Gastroesophageal sphincter (tissue), 3 donors: ENCODE data around the gene PLCG1.

Source experiments
- CTCF ChIP-seq, 4 experiments: fragments of 200-600 bp in 2 of 4; fragments of 450-650 bp in 2 of 4; sonication (generic) in 1 of 4; IDR thresholded peaks; one replicate each; pipeline ENCODE4 v1.5.1; 2017 to 2019; ENCODE audit warnings: antibody characterized with exemption in 4 of 4, mild to moderate bottlenecking in 2 of 4, moderate library complexity in 2 of 4
- EP300 ChIP-seq: sonication (generic); formaldehyde crosslinking; IDR thresholded peaks from one replicate; pipeline ENCODE4 v1.6.1; 2017; ENCODE audit warnings: antibody characterized with exemption, mild to moderate bottlenecking
- POLR2AphosphoS5 ChIP-seq: sonication (generic); formaldehyde crosslinking; IDR thresholded peaks from one replicate; pipeline ENCODE4 v1.6.1; 2017; ENCODE audit warnings: antibody characterized with exemption

GRCh38 chr20:41166201-41167117 is 29.1 kb downstream of the PLCG1 start:
- no peak for TF ChIP-seq CTCF (IDR thresholded peaks at IDR 0.05)
- no peak for TF ChIP-seq POLR2AphosphoS5
- no peak for TF ChIP-seq EP300
